ENCODE measurements around the gene PAX7.
"Not testable (repeated sequence)": the region's sequence is repeated elsewhere in the genome, so short reads cannot be mapped to it uniquely, and the experiment has no call there.

Gene PAX7

DNA sequence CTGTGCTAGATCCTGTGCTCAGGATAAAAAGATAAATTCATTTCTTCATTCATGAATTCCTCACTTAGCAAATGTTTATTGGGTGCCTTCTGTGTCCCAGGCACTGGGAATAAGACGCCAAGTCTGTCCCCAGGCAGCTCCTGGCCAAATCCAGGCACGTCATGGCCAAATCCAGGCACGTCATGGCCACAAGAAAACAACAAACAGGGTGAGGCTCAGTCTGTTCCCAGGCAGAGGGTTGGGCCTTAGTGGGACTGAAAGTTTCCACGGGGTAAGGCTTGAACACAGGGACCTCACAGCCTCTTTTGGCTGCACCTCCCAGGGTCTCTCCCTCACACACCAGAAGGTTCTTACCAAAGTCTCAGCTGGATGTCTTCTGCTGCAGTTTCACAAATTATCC, 95.7 kb downstream of the PAX7 start:
- DNase-seq (ENCODE audit: low read depth, low spot score): no peak

DNA sequence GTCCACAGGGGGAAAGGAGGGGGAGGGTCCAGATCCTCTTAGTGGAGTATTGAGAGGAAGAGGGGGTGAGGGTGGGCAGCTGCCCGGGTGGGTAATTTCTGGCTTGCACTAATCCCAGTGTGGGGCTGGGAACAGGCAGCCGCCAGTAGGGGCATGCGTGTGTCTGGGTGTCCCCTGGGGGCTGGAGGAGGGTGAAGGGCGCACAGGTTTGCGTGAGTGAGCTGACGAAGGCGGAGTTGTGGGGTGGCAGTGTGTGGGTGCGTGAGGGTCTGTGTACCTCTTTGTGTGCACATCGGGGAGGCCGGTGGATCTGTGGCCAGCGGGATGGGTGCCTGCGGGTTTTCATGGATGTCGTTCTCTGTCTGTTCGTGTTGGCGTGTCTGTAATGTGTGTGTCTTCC, 97.3 kb downstream of the PAX7 start:
- no peak for DNase-seq (ENCODE audit: low read depth, low spot score)

DNA sequence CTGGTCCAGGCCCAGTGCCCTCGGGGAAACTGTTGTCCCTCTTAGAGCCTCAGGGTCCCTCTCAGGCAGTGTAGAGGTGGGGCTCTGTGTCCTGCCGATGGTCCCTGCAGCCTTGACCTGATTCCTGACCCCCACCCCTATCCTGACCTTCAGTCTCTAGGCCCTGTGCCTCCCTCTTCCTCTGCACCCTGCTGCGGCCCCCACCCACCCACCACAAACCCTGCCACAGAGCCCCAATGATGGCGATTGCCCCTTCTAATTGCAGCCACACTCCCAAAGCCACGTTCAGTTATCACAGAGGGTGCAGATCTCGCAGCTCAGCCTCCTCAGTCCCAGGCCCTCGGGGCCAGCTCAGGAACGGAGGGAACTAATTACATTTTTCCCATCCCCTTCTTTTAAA, 99.7 kb downstream of the PAX7 start:
- DNase-seq (ENCODE audit: low read depth, low spot score): no peak

DNA sequence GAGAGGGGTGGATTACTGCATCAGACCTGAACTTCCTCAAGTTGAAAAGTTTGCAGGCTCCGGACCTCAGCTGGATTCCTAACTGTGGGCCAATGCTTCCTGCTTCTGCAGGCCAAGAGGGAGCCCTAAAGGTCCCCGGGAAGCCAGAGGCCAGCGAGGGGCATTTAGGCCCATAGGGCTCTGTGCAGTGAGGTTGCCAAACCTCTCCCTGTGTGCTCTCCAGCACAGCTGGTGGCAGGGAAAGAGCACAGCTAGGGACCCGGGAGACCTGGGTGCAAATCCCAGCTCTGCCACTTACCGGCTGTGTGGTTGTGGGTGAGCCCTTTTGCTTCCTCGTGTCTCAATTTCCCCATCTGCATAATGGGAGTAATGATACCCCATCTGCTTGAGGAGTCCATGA, 100.5 kb downstream of the PAX7 start:
- no peak for DNase-seq (ENCODE audit: low read depth, low spot score)

DNA sequence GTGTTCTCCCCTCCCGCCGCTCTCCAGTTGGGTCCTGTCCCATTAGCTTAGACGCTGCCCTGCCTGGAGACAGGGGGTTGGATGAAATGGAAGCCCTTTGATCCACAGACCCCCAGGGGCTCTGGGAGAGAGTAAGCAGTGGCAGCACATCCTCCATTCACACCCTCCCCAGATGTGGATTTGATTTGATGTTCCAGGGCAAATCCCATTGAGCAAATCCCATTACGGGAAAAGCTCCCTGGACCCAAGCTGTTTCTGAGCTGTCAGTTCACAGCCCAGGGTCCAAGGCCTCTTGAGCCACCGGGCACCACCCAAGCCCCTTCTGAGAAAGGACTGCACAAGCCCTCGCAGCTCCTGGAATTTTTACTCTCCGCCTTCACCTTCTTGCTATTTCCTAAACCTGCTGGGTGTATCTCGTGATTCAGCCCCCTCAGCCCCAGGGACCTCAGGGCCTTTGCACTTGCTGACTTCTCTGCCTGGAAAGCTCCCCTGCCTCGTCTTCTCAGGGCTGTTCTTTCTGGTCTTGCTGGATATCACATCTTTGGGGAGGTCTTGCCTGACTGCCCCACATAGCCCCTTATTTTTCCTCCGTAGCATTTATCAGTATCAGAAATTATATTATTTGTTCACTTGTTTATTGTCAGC, 101.1 kb downstream of the PAX7 start:
- no peak for DNase-seq (ENCODE audit: low read depth, low spot score)

DNA sequence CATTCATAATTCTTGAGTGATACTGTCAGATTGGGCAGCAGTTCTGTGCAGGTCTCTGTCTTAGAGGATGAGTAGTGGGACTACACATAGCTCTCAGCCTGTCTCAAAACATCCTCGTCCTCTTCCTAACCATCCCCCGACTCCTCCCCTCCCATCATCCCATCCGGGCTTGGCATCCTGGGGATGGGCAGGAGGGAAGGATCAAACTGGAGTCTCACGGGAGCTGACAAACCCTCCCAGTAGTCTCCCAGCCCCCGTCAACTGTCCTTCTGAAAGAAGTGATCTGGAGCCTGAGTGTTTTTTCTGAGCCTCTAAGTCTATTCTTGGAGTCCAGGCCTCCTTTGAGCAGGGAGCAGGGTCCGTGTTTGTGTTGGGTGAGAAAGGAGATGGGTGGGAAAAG, 102.0 kb downstream of the PAX7 start:
- DNase-seq (ENCODE audit: low read depth, low spot score): no peak

DNA sequence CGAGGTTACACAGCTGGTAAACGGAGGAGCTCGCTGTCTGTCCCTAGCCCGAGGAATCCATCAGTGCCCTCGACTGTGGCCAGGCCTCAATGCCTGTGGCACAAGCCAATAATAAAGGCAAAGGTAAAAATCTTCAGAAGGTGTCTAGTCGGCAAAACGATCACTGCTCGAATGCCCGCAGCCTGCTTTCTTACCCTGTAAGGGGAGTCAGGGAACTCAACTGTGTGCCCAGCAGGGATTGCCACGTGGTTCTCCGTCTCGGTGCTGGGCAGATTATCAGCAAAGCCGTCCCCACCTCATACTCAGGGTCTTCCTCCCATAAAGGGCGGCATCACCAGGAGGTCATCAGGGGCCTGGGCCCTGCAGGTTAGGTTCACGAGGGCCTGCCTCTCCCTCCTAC, 103.4 kb downstream of the PAX7 start:
- no peak for DNase-seq (ENCODE audit: low read depth, low spot score)

DNA sequence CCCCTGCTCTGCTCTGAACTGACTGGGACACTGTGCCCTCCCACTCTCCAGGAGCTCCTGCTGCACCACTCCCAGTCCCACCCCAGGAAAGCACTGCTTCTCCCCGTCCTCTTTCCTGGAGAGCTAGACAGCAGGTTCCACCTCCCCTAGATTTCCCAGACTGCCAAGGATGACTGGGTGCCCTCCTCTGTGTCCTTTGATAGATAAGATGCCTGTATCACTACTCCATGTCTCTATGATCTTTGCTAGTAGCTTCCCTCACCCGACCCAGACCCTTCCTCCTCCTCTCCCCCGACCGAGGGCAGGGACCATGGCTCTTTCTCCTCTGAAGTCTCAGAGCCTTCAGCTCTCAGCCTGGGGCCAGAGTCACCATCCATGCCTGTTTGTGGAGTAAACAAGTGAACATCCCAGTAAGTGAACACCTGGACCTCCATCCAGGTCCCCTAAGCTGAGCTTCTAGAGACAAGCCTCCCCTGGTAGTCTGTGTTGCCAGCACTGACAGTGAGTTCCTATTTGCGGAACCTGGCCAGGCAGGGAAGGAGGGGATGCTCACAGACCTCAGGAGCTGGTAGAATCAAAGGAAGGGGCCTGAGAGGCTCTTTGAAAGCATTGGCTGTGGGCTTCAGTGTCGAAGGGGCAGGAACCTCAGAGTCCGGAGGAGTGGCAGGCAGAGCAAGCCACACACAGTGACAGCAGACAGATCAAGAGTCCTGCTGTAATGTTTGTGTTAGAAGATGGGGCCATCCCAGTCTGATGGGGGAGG, 104.0 kb downstream of the PAX7 start:
- no peak for DNase-seq (ENCODE audit: low read depth, low spot score)

DNA sequence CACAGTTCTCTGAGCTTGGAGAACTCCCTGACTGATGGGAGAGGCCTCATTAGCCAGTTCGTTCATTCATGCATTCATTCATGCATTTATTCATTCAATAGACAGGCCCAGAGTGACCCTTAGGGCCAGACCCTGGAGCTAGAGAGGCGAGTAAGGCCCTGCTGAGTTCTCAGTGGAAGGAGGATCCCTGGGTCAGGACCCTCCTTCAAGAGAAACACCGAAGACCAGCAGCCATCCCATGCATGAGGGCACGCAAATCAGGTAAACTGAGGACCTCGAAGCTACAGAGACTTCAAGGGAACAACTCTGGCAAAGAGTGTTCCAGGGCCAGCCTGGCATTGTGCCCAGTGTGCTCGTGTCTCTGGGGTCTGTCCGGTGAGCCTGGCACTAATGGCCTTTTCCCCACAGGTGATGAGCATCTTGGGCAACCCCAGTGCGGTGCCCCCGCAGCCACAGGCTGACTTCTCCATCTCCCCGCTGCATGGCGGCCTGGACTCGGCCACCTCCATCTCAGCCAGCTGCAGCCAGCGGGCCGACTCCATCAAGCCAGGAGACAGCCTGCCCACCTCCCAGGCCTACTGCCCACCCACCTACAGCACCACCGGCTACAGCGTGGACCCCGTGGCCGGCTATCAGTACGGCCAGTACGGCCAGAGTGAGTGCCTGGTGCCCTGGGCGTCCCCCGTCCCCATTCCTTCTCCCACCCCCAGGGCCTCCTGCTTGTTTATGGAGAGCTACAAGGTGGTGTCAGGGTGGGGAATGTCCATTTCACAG, 104.8 kb downstream of the PAX7 start:
- no peak for DNase-seq (ENCODE audit: low read depth, low spot score)

DNA sequence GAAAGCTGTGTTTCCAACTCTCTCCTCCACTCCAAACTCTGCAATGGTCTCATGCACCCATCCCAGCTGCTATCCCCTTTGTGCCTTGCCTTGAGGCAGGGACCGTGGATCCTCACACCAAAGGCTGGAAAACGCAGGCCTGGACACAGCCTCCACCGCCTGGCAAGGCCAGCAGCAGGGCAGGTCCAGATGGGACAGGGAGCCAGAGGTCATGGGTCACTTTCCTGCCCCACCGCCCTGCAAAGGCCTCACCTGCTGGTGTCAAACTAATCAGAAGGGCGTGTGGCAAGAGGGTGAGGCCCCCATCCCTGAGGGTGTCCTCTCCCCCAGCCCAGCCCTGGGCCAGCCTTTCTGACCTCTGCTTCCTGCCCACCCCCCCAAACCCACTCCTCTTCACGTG, 106.3 kb downstream of the PAX7 start:
- DNase-seq (ENCODE audit: low read depth, low spot score): no peak

DNA sequence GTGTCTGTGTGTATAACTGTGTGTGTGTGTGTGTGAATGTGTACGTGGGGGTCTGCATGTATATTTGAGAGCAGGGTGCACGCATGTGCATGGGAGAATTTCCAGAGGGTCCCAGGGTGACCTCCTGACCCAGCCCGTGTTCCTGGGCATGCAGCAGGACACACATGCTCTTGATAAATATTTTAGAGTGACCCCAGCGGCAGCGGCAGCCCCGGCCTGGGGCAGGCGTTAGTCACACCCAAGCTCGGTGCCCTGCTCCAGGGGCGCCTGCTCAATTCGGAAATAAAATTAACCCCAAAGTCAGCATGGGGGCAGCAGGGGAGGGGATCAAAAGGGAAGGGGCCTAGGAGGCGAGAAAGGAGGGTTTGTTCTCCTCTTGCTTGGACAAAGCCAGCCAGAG, 107.5 kb downstream of the PAX7 start:
- DNase-seq (ENCODE audit: low read depth, low spot score): no peak

DNA sequence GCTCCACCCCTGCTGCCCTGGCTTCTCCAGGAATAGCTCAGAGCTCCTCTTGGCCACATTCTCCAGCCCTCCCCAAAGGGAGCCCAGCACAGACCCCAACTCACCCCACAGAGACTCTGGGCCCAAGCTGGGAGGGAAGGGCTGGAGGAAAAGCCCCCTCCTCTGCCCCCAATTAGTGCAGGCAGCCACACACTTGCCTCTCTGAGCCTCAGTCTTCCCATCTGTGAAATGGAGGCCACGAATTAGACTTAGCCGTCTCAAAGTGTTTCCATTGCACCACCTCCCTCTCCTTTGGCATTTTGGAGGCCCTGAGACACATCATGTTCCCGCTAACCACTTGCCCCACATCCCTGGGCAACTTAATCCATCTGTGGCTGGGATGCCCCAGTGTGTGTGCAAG, 108.0 kb downstream of the PAX7 start:
- DNase-seq (ENCODE audit: low read depth, low spot score): no peak

DNA sequence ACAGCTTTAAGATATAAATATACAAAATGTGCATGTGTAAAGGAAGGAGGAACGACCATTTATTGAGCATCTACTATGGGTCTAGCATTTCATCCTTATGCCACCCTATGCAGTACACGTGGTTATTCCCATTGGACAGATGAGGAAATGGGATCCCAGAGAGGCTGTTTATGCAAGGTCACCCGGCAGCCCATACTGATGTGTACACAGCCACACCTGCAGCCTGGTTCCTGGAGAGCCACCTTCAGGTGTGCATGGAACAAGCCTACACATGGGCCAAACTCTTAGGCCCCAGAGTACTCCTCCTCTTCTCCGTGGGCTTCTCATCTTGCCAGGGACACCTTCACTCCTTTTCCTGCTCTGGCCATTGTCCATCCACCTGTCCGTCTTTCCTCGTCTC, 108.8 kb downstream of the PAX7 start:
- no peak for DNase-seq (ENCODE audit: low read depth, low spot score)

DNA sequence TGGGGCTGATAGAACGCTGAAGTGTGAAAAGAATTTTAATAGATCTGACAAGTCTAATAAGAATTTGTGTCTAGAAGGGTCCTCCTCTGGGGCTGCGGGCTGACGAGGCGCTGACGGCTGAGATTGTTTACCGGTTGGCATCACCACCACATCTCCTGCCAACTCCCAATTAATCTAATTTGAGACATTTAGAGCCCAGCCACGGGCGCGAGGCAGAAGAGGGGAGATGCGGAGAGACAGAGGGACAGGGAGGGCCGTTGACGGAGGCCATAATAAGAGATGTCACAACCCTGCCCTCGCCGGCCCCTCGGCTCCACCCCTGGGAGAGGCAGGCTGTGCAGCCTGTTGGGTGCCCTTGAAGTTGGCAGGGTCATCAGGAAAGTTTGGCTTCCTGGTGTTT, 109.3 kb downstream of the PAX7 start:
- no peak for DNase-seq (ENCODE audit: low read depth, low spot score)

DNA sequence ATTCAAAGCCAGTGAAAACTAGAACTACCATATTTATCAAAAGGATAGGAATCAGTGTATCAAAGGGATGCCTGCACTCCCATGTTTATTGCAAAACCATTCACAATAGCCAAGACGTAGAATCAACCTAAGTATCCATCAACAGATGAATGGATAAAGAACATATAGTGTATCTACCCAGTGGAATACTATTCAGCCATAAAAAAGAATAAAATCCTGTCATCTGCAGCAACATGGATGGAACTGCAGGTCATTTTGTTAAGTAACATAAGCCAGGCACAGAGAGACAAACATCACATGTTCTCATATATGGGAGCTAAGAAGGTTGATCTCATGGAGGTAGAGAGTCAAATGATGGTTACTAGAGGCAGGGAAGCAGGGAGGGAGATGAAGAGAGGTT, 110.0 kb downstream of the PAX7 start:
- DNase-seq (ENCODE audit: low read depth, low spot score): no peak

DNA sequence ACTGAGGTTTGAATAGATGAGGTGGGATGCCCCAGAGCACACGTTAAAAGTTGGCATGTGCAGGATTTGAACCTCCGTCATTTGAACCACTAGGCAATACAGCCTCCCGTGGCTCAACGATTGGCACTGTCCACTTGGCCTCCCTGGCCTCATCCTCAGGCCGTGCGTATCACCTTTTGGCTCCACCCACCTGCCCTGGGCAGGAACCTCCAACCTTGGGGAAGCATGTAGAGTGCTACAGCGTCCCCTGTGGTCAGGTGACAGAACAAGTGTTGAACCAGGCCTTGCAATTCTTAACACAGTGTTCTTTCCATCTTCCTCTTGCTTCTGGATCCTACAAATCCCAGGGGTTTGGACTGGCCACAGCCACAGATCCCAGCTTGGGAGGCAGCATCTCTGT, 112.6 kb downstream of the PAX7 start:
- peak; percentile 57 for DNase-seq (ENCODE audit: low read depth, low spot score)

DNA sequence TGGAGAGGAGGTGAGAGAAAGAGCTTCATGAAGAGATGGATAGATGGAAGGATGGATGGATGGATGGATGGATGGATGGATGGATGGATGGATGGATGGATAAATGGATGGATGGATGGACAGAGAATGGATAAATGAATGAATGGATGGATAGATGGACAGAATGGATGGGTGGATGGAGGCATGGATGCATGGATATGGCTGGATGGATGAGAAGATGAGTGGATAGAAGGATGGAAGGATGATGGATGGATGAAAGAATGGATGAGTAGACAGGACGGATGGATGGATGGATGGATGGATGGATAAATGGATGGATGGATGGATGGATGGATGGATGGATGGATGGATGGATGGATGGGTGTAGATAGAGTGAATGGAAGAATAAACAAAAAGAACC, 113.7 kb downstream of the PAX7 start:
- not testable (repeated sequence) for DNase-seq (ENCODE audit: low read depth, low spot score)

DNA sequence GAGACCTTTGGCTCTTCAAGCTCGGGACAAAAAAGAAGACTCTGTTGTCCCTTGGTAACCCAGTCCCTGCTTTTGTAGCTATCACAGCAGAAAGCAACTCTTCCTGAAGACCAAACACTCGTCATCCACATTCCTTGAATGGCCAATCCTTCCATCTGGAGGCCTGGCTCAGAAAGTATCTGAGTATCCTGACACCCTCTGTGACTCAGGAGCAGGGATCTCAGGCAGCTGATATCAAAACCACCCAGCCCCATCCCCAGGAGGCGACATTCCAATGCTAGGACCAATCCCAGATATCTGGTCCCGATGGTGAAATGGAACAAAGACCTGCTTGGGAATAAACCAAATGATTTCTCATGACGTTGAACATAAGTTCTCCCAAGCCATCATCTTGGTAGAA, 116.3 kb downstream of the PAX7 start:
- DNase-seq (ENCODE audit: low read depth, low spot score): no peak

DNA sequence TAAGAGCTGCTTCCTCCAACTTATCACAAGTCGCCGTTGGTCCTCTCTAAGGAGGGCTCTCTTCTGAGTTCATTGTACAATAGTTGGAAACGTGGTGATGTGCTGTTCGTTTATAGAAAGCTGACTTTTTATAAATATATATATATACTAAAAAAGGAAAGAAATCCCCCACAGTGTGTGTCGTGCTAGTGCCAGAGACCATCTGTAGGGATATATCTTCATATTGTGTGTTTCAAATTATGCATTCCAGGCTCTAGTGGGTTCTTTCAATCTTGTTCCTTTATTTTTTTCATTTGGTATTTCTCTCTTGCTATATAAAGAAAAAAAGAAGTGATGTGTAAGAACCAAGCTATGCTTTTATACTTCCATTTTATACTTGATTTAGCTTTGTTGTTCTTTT, 117.0 kb downstream of the PAX7 start:
- DNase-seq (ENCODE audit: low read depth, low spot score): no peak

DNA sequence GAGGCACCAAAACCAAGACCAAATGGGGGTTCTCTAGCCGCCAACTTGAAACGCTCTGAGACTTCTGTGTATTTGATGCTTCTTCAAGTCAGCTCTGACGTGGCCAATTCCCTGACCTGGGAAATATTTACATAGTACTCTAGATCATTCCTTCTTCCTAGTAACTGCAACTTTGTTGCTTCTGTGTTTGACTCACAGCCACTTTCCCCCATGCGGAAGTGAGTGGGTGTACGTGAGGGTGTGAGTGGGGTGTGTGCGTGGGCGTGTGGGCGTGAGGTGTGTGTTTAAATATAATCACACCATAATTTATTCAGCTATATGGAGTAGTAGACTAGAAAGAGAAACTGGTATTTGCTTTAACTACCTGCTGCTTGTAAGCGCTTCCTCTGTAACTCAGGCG, 117.8 kb downstream of the PAX7 start:
- no peak for DNase-seq (ENCODE audit: low read depth, low spot score)

DNA sequence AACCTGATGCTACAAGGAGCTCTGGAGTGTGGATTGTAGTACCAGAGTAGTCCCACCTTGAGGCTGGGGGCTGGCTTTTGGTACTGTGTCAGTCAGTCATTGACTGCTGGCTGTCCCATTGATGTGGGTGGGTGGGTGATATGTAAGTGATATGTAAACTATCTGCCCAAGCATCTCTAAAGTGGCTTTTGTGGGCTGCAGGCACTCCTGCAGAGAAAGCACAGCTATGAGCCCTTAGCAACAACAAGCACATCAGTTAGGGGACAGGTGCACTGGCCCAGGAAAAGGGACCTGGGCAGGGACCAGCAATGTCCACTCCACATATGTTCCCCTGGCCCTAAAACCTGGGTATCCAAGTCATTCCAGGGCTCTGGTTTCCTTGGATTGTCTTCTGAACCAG, 118.9 kb downstream of the PAX7 start:
- DNase-seq (ENCODE audit: low read depth, low spot score): no peak

DNA sequence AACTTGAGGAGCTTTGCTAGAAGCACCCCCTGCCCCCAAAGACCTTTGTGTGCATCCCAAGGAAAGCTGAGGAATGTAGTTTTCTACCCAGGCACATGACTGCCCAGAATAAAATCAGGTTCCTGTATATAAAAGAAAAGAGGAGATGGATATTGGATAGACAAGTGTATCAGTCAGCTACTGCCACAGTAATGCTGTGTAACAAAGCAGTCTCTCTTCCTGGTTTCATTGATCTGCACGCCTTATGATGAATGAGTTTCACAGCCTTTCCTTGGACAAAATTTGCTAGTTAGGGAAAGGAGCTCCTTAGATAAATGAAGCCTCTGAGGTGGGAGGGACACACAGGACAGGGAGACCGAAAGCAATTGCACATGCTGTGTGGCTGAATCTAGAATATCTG, 120.0 kb downstream of the PAX7 start:
- no peak for DNase-seq (ENCODE audit: low read depth, low spot score)

DNA sequence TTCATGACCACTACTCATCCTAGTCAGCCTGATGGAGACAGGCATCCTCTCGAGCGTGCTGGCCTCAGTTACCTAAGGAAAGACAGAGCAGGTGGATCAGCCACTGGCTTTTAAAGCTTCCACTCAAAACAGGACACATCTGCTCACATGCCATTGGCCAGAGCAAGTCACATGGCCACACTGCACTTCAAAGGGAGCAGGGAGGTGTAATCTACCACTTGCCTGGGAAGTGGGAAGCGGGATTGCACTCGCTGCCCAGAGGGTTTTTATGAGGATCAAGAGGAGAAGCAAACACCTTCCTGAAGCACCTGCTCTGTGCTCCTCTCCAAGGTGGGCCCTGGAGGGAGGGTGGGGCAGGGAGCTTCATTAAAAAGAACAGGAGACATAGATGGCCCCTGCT, 120.8 kb downstream of the PAX7 start:
- no peak for DNase-seq (ENCODE audit: low read depth, low spot score)
